ENCODE data around the gene WASF1.
"Not testable (repeated sequence)": the region's sequence is repeated elsewhere in the genome, so short reads cannot be mapped to it uniquely, and the experiment has no call there.

WASF1 gene

DNA sequence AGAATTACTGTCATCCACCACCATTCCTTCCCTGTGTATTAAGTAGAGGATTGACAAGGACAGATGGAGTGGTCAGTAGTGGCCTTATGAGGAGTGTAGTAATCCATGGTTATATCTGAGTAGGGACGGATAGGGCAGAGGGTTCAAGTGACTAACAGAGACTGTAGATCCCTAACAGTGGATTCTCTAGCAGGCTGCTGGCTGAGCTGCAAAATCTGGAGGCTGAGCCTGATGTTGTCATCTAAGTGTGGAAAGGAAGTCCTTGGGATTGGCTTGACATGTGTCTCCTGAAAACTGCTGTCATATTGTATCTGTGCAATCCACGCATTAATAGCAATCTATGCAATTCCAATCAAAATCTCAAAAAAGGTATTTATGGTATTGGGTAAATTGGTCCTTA lies 94.2 kb downstream of the WASF1 start:
- DNase-seq = no peak

DNA sequence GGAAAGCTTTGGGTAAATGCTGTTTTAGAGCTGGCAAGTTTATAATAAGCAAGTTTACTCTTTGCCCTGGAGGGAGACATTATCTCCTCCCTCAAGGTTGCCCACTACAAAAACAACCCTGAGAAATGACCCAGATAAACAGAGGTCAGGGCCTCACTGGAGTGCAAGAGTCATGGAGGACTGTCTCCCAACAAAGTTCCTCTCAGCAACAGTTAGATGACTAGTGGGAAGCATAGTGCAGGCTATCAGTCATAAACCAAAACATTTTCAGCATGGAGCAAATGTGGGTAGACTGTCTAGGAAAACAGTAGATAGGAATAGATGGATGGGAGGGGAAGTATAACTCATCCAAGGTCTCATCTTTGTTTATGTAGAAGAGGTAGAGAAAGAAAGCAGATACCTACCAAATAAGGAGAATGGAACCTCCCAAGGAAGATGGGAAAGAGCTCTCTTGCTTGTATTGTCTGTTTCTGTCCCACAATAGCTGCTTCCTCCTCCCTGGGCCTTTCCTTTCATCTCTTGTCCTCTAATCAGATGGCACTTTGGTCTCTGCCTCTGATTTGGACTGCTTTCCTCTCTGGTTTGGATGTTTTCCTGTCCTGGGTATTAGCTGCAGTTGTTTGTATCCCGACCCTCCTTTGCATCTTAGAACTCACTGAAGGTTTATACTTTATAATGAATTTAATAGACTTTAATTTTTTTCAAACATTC lies 95.4 kb downstream of the WASF1 start:
- no peak for DNase-seq

DNA sequence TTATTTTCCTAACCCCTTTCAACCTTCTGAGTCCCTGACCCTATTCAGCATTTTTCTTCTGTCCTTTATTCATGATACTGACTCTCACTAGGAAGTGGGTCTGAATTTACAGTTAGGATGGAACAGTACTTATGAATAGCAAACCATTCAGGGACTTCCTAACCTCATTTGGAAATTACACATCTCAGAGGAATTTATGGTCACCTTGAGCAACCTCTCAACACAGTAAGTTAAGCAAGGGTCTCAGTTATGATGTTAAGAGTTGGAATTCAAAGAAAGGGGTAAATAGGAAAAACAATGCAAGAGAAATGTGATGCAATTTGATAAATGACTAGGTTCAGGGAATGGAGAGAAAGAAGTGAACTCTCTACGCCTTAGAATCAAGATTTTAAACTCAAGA lies 104.1 kb downstream of the WASF1 start:
- no peak for DNase-seq

DNA sequence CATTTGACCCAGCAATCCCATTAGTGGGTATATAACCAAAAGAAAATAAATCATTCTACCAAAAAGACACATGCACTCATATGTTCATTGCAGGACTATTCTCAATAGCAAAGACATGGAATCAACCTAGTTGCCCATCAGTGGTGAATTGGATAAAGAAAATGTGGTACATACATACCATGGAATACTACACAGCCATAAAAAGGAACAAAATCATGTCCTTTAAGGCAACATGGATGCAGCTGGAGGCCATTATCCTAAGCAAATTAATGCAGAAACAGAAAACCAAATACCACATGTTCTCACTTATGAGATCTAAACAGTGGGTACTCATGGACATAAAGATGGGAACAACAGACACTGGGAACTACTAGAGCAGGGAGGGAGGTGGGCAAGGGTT lies 106.0 kb downstream of the WASF1 start:
- not testable (repeated sequence) for DNase-seq

DNA sequence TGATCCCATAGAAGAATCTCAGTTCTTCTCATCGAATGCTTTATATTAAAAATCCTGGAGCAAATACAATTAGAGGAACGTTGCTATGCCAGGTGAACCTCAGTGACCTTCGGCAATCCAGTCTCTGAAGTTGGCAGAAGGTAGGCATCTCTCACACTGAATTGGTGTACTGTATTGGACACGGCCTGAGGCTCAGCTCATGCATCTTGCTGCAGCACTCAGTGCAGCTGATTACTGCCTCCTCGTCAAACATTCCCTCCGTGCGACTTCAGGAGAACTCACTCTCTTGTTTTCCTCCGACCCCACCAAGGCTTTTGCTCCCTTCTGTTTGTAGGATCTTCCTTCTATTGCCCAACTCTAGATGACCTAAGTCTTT lies 110.9 kb downstream of the WASF1 start:
- DNase-seq = no peak

DNA sequence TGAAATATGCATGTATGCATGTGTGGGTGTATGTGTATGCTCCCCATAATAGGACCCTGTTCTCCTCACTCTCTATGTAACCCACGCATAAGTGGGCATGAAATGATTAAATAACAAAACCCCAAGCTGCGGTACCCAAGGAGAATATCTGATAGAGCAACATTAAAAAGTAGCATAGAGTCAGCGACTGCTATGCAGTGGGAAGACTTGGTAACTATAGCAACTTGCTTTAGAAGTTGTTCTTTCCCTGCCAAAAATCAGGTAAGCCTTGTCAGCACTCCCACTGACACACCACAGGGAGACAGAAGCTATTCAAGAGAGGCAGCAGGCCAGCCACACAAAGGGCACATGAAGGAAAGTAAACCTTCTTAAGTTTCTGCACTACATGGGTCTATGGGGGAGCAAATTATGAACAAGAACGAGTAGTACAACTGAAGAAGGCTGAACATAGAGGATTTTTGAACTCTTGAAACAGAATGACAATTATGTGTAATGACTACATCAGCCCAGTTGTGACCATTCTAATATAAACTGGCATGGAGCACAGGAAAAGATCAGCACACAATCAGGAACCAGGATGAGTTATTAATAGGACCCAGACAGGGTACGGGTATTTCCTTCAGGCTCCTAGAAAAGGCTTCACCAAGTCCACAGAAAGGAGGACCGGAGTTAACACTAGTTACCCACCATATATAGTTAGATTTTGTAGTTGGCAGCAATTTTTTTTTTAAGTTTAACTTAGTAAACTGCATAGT lies 111.5 kb downstream of the WASF1 start:
- no peak for DNase-seq

DNA sequence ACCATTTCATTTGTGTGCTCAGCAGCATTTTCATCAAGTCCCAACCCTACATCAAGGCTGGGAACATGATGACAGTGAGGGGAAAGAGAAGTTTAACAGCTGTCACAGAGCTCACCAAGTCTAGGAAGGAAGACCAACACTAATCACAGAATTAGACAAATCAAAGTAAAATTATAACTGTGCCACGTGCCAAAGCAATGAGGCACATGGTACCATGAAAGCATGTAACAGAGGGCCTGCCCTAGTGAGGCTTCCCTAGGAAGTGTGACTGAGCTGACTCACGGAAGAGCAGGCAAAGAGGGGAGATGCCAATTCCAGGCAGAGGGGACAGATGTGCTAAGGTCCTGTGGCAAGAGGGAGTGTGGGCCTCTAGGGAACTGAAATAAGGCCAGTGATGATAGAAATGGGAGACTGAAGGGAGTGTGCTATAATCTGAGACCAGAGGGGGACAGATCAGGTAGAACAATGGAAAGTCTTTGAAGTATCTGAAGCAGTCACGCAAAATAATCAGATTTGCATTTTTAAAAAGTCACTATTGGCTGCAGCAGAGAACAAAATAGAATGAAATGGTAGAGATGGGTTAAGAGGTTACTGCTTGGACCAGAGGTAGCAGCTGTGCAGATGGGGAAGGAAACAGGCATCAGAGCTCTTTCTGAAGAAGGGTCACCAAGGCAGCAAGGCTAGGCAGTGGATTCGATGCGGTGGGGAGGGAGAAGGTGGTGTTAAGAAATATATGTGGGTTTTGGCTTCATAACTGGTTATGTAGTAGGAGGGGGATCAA lies 114.5 kb downstream of the WASF1 start:
- no peak for DNase-seq

DNA sequence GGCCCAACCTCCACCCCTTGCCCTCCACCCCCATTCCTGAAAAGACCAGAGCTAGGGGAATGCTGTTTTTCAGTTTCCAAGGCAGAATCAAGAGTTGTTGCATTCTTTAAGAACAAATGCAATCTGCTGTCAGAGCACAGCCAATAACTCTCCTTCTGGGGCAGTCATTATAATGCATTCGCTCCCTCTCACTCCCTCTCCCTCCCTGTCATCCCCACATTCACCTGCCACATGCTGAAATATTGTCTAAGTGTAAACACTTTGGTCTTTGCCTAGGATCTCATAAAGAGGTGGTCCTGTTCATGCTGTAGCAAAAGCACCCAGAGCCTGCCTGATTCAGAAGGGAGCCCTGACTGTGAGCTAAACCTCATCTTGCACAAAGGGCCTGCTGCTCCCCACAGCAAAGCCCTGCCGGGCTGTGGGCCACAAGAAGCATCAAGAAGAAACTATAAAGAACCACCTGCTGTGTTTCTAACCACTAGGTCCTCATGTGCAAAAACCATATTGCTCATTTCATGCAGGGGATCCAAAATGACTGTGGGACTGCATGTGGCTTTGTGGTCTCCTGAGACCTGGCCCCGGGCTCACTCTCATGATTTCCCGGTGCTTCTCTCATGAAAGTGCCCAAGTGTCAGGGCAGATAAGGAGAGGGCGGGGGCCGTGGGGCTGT lies 115.7 kb downstream of the WASF1 start:
- no peak for DNase-seq

DNA sequence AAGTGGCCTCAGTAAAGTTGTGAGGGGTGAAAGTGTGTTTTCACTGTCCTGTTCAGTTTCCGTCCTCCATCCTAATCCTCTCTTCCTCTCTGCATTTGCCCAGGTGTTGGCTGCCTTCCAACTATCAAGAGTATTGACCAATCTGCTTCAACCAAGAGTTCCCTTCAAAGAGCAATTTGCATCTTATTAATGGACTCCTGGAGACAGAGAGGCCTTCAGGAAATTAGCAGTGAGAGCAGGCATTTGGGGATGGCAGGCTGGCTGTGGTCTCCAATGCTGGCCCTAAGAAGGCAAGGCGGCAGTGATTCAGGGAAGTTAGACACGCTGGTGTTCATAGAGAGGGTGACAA lies 124.1 kb downstream of the WASF1 start:
- no peak for DNase-seq

DNA sequence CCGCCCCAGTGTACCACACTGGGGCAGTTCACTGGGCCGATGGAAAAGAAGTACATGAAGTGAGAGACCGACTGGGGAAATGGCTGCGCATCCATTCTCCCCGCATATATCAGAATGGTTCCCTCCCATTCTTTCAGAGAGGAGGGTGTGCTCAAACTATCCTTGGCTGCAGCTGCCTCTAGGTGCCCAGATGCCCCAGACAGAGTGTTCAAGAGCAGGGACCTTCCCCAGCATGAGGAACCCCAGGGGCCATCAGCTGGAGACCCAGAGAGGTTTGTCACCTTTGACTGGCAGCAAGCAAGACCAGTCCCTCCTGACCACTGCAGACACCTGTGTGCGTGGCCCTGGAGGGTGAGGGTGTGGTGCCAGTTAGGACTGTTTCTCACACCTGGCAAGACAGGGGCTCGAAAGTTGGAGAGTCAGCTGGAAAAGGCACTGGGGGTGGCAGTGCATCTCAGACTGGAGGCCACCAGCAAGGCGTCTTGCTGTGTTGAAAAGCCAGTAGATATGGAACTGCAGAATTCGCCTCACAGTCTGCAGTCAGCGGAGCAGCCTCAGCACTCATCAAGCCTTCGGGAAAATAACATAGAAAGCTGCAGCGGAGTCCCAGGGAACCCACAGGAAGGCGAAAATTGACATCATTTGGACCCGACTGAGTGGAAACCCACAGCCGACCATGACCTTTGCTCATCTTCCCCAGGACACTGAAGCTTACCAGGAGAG lies 124.6 kb downstream of the WASF1 start:
- DNase-seq = no peak

DNA sequence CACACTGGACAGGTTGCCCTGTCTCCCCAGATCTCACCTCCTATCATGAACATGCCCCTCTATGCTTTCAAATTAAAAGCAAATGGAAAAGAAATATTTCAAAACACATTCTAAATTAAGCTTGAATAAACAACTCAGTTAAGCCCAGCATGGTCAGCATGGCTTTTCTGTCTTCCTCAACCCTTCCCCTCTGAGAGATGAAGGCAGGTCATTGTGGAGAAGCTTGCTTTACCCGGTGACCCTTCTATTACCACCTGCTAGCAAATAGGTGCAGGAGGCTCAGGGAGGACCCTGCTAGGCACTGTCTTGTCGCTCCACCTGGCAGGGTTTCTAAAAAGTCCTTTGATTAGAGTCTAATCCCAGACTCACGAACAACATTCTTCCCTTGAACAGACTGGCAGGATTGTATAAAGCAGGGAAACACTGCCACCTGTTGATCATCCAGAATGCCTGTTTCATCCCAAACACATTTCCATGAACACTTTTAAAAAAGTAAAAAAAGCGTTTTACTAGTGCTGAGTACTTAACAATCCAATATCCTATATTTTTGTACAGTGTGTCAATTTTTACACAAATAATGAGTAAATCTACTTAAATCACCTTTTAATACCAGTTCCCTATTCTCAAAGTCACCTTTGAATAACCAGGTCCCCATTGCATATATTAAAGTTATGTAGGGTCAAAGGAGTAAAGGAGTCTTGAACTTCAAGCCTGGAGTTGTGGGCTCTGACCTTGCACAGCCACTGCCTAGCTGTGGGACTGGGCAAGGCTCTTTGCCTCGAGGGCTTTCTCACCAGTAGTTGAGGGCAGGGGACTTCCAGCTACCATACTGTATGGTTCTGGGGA lies 125.9 kb downstream of the WASF1 start:
- DNase-seq = no peak

DNA sequence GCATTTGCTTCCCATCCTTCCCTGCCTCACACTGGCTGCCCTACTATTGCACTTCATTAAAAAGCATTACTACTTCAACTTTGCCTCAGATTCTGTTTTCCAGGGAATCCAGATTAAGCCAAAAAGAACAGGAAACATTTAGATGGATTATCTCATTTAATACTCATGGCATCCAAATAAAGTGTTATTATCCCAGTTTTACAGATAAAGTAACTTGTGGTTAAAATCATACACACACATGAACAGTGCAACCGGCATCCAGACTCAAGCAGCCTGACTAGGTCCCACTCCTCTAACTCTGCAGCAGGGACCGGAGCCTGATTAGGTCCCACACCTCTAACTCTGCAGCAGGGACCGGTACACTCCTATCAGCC lies 129.0 kb downstream of the WASF1 start:
- DNase-seq = no peak

Measured in stimulated activated CD4-positive, alpha-beta T cell treated with anti-CD3 and anti-CD28 coated beads, Interleukin-2, amount 100 ng/mL, for 48 hours (primary cell).